PC-9 (cell line): Measurements from ENCODE around the gene TOM1. TPM values are rescaled to one million over a fixed set of nuclear protein-coding genes. Genes with fewer than 3 reads are reported as not detected.
A peak's percentile ranks its signal among the peaks of the same experiment; 100 is the strongest.

Source experiments
- BruUV-seq: library from RNA; stranded (reverse); fragments of 400-500 nt; replicated peaks from 2 replicates; lab custom pipeline; 2021; lab: Mats Ljungman, UMichigan
- CTCF ChIA-PET: fragments of 300-600 bp; sonication (Branson Sonifier 250); formaldehyde crosslinking; loops from one replicate; lab custom pipeline; 2022; ENCODE audit warnings: antibody characterized with exemption; lab: Charles Lee
- POLR2A ChIA-PET: fragments of 300-600 bp; sonication (Branson Sonifier 250); formaldehyde crosslinking; loops from one replicate; lab custom pipeline; 2022; ENCODE audit warnings: antibody characterized with exemption; ENCODE audit not compliant: unreplicated experiment; lab: Charles Lee
- DNase-seq, 2 experiments: peaks; one replicate each; pipeline versions ENCODE4 v3.0.0 to v3.0.0-alpha.2; 2015 to 2022; ENCODE audit warnings: mixed read lengths in 1 of 2
- H2AFZ ChIP-seq: fragments of 200-600 bp; sonication (generic); 2 replicates; pipeline ENCODE4 v1.8.1; 2017; ENCODE audit warnings: antibody characterized with exemption
- H3F3A ChIP-seq: fragments of 200-600 bp; sonication (generic); 2 replicates; pipeline ENCODE4 v1.8.1; 2017; ENCODE audit warnings: antibody characterized with exemption, mild to moderate bottlenecking, low read depth; ENCODE audit not compliant: insufficient read depth
- H3K27ac ChIP-seq: fragments of 200-600 bp; sonication (generic); 2 replicates; pipeline ENCODE4 v1.6.1; 2016; ENCODE audit warnings: mixed run types
- H3K27me3 ChIP-seq: fragments of 200-600 bp; sonication (generic); 2 replicates; pipeline ENCODE4 v1.6.1; 2016; ENCODE audit warnings: low read depth, mixed run types; ENCODE audit not compliant: insufficient read depth
- H3K36me3 ChIP-seq: fragments of 200-600 bp; sonication (generic); 2 replicates; pipeline ENCODE4 v1.6.1; 2016; ENCODE audit warnings: low read depth, mixed run types
- H3K4me1 ChIP-seq: fragments of 200-600 bp; sonication (generic); replicated peaks from 2 replicates; pipeline ENCODE4 v1.6.1; 2016; ENCODE audit warnings: mixed run types; ENCODE audit not compliant: insufficient read depth
- H3K4me2 ChIP-seq: fragments of 200-600 bp; sonication (generic); 2 replicates; pipeline ENCODE4 v1.6.1; 2017; ENCODE audit warnings: mixed run types
- H3K4me3 ChIP-seq: fragments of 200-600 bp; sonication (generic); 2 replicates; pipeline ENCODE4 v1.6.1; 2016; ENCODE audit warnings: mixed run types
- H3K79me2 ChIP-seq: fragments of 200-600 bp; sonication (generic); 2 replicates; pipeline ENCODE4 v1.6.1; 2017; ENCODE audit warnings: low read depth, mixed run types
- H3K9me2 ChIP-seq: fragments of 200-600 bp; sonication (generic); 2 replicates; pipeline ENCODE4 v1.8.1; 2017; ENCODE audit warnings: mild to moderate bottlenecking; ENCODE audit not compliant: insufficient read depth
- H3K9me3 ChIP-seq: fragments of 200-600 bp; sonication (generic); 2 replicates; pipeline ENCODE4 v1.8.1; 2016; ENCODE audit warnings: low read depth; ENCODE audit not compliant: insufficient read depth
- H4K20me1 ChIP-seq: fragments of 200-600 bp; sonication (generic); 2 replicates; pipeline ENCODE4 v1.8.1; 2017; ENCODE audit not compliant: insufficient read depth
- EZH2 ChIP-seq: fragments of 200-600 bp; sonication (generic); IDR thresholded peaks from 2 replicates; pipeline ENCODE4 v1.8.0; 2017; ENCODE audit warnings: antibody characterized with exemption, low read depth
- intact Hi-C: fragments of 100-400 bp; cut with micrococcal nuclease; formaldehyde crosslinking; loops from one replicate; pipeline ENCODE4 v1.10.0; 2022; ENCODE audit not compliant: unreplicated experiment
- total RNA-seq: library from RNA; stranded (reverse); gene quantifications from 2 replicates; pipeline ENCODE4 v1.2.3, GENCODE V29; 2021
- TF ChIP-seq, protein P1 (sequence below): fragments of 200-600 bp; sonication (generic); conservative IDR thresholded peaks from 2 replicates; pipeline ENCODE4 v1.6.1; 2017; ENCODE audit warnings: mixed run types, antibody characterized with exemption, mild to moderate bottlenecking, moderate library complexity

TOM1 gene
- total RNA-seq, 1 experiment from 2014 or later, result 43.6 TPM

DNA sequence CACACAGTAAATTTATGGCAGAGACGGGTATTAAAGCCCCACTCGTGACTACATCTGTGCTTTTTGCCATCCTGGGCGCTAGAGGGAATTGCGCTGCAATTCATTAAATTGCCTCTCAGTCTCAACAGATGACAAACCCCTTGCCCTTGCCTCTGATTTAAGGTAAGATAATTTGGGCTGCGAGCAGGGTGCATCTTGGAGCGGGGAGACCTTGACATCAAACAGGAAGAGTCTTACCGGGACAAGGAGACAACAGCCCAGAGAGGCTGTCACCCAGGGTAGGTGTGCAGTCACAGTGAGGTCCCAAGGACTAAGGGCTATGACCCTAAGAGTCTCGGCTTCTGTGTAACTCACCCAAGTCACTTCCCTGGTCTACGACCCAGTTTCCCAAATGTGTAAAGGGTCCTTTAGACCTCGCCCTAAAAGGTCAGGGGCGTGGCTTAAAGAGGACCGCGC is 449 bp upstream of the TOM1 start:
- Histone ChIP-seq H3F3A (peaks cover 65% of the 10 kb centered on the region), H3K4me3 (peak overlapping the region; percentile 75), H3K4me1 (peaks cover 30% of the 10 kb centered on the region), H3K4me2 (peak overlapping the region; percentile 88), H3K27me3 (no peaks in the 10 kb centered on the region), H2AFZ (peak overlapping the region; percentile 80; the same call in 1 of the 2 replicates), H3K9me2 (no peaks in the 10 kb centered on the region), H4K20me1 (no peaks in the 10 kb centered on the region), H3K27ac (peak overlapping the region; percentile 91), H3K36me3 (peaks cover 13% of the 10 kb centered on the region; the same call in 1 of the 2 replicates), H3K9me3 (no peaks in the 10 kb centered on the region), H3K79me2 (peaks cover 24% of the 10 kb centered on the region)
- TSS peak; percentile 22 for BruUV-seq
- ChIA-PET POLR2A (interaction anchor here (0.7 to 1.3 kb wide), 4 partner anchors 11 to 730 kb away, joined by 4 to 18 read pairs (median 12); partner anchors contain the start of gene RBFOX2), CTCF (interaction anchor here (0.6 kb wide), 2 partner anchors 52 to 802 kb away, joined by 3 to 4 read pairs; no protein-coding TSS in a partner anchor)
- intact Hi-C loops, result no loop called here
- TF ChIP-seq EZH2, result no peak
- TF ChIP-seq, protein P1, sequence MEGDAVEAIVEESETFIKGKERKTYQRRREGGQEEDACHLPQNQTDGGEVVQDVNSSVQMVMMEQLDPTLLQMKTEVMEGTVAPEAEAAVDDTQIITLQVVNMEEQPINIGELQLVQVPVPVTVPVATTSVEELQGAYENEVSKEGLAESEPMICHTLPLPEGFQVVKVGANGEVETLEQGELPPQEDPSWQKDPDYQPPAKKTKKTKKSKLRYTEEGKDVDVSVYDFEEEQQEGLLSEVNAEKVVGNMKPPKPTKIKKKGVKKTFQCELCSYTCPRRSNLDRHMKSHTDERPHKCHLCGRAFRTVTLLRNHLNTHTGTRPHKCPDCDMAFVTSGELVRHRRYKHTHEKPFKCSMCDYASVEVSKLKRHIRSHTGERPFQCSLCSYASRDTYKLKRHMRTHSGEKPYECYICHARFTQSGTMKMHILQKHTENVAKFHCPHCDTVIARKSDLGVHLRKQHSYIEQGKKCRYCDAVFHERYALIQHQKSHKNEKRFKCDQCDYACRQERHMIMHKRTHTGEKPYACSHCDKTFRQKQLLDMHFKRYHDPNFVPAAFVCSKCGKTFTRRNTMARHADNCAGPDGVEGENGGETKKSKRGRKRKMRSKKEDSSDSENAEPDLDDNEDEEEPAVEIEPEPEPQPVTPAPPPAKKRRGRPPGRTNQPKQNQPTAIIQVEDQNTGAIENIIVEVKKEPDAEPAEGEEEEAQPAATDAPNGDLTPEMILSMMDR, result no peak
- no peak for DNase-seq

DNA sequence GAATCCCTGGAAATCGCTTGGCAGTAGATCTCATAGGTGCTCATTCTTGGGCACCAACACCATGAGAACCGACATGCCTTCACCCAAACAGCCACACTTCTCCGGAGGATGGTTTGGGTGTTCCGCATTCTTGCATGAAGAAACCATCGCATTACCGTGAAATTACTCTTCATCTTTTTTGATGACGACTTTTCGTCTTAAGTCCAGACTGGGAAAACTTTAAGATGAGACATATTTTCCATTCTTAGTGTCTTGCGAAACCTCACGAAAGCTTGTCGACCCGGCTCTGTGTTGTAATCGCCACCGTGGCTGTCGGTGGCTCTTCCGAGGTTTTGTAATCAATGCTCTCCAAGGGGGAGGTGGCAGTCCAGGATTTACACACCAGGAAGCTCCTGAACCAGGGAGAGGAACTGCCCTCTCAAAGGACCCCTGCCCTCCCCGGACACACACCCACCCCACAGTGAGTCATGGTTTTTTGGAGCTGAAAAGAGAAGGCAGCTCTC is 1.7 kb downstream of the TOM1 start:
- ChIA-PET POLR2A (interaction anchor here (0.5 to 0.8 kb wide), 4 partner anchors 10 to 842 kb away, joined by 4 to 19 read pairs (median 16); no protein-coding TSS in a partner anchor), CTCF (interaction anchor here (0.5 to 0.8 kb wide), 2 partner anchors 11 to 29 kb away, joined by 3 to 7 read pairs; no protein-coding TSS in a partner anchor)
- H3K27ac ChIP-seq, result peak overlapping the region; percentile 91
- H3K4me1 ChIP-seq, result peaks cover 35% of the 10 kb centered on the region
- TF ChIP-seq, protein P1, result no peak
- no peak for TF ChIP-seq EZH2
- 0 out of 2 replicates have a peak, but pooled peaks cover 12% of the 10 kb centered on the region for H3K36me3 ChIP-seq
- peaks cover 57% of the 10 kb centered on the region for H3F3A ChIP-seq
- H3K4me3 ChIP-seq, result peak overlapping the region; percentile 75
- intact Hi-C loops, result loop anchor here (1.0 to 10.0 kb wide), 3 partner anchors 11 to 288 kb away; no protein-coding TSS in a partner anchor
- no peaks in the 10 kb centered on the region for H3K27me3 ChIP-seq
- H2AFZ ChIP-seq, result peak overlapping the region; percentile 46; the same call in 1 of the 2 replicates
- no peaks in the 10 kb centered on the region for H3K9me3 ChIP-seq
- H4K20me1 ChIP-seq, result no peaks in the 10 kb centered on the region
- H3K9me2 ChIP-seq, result no peaks in the 10 kb centered on the region
- peaks cover 44% of the 10 kb centered on the region for H3K79me2 ChIP-seq
- peak; percentile 82 to 99 for DNase-seq
- peak overlapping the region; percentile 88 for H3K4me2 ChIP-seq
- no TSS peak for BruUV-seq

DNA sequence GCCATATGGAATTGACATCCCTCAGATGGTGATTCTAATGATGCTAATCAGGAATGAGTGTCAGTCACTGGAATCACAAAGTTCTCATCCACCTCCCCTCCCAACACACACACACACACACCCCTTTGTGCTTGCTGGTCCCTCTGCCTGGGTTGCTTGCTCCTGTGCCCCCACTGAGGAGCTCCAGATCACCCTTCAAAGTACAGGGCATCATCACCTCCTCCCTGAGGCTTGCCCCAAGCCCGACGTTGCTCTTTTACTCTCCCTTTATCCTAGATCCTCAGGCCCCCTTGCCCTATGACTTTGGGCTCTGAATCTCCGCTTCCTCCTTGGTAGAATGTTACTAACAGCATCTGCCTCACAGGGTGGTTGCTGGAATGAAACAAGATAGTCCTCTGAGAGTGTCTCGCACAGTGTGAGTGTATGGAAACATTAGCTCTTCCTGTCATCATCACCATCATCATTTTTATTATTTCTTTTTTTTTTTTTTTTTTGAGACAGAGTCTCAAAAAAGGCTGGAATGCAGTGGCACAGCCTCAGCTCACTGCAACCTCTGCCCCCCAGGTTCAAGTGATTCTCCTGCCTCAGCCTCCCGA is 3.4 kb downstream of the TOM1 start:
- Histone ChIP-seq H3K9me3 (no peaks in the 10 kb centered on the region), H3F3A (peaks cover 46% of the 10 kb centered on the region), H3K4me2 (peak overlapping the region; percentile 88), H3K36me3 (0 out of 2 replicates have a peak, but pooled peaks cover 12% of the 10 kb centered on the region), H2AFZ (no peak overlapping the region), H3K4me1 (peaks cover 44% of the 10 kb centered on the region), H3K9me2 (no peaks in the 10 kb centered on the region), H3K27ac (peak overlapping the region; percentile 91), H3K79me2 (peaks cover 61% of the 10 kb centered on the region), H3K4me3 (no peak overlapping the region), H3K27me3 (no peaks in the 10 kb centered on the region), H4K20me1 (no peaks in the 10 kb centered on the region)
- no TSS peak for BruUV-seq
- POLR2A ChIA-PET, result interaction anchor here (0.9 kb wide), 1 partner anchor 31 kb away, joined by 8 read pairs; no protein-coding TSS in a partner anchor
- TF ChIP-seq, protein P1, result no peak
- no peak for TF ChIP-seq EZH2
- CTCF ChIA-PET, result interaction anchor here (0.6 kb wide), 1 partner anchor 126 kb away, joined by 3 read pairs; no protein-coding TSS in a partner anchor
- no peak for DNase-seq
- intact Hi-C loops, result loop anchor here (10.0 kb wide), 1 partner anchor 72 kb away; no protein-coding TSS in a partner anchor
